Measurements from ENCODE around the gene INSC.

- TF ChIP-seq, protein P1, sequence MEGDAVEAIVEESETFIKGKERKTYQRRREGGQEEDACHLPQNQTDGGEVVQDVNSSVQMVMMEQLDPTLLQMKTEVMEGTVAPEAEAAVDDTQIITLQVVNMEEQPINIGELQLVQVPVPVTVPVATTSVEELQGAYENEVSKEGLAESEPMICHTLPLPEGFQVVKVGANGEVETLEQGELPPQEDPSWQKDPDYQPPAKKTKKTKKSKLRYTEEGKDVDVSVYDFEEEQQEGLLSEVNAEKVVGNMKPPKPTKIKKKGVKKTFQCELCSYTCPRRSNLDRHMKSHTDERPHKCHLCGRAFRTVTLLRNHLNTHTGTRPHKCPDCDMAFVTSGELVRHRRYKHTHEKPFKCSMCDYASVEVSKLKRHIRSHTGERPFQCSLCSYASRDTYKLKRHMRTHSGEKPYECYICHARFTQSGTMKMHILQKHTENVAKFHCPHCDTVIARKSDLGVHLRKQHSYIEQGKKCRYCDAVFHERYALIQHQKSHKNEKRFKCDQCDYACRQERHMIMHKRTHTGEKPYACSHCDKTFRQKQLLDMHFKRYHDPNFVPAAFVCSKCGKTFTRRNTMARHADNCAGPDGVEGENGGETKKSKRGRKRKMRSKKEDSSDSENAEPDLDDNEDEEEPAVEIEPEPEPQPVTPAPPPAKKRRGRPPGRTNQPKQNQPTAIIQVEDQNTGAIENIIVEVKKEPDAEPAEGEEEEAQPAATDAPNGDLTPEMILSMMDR (IDR thresholded peaks at IDR 0.05): no peak
- TF ChIP-seq POLR2A (IDR thresholded peaks at IDR 0.05): no peak
These were observed at the start of gene INSC for GRCh38 chr11:15114501-15115475.
